ENCODE measurements around the gene SPATA13. TPM values are rescaled to one million over a fixed set of nuclear protein-coding genes. Genes with fewer than 3 reads are reported as not detected.

The SPATA13 gene
- total RNA-seq, 1 experiment from 2014 or later: 14.1 TPM

GRCh38 chr13:24199016-24199415 is 38.5 kb downstream of the SPATA13 start:
- H2BK20ac ChIP-seq (ENCODE audit: low read depth, low read length, poor library complexity, severe bottlenecking): no peak overlapping the region
- Mint-ChIP-seq H3K4me3 (no peak overlapping the region), H3K27ac (peak overlapping the region in 1 of 3 experiments; percentile 89; a peak in 4 of 7 replicates), H3K36me3 (ENCODE audit: insufficient read depth in 1 of 3, low read depth in 3 of 3) (no peaks in the 10 kb centered on the region; a peak in 1 of 7 replicates), H3K9me3 (no peaks in the 10 kb centered on the region), H3K4me1 (peaks cover 9 to 16% of the 10 kb centered on the region in 2 experiments), H3K27me3 (ENCODE audit: low read depth) (no peaks in the 10 kb centered on the region)
- H4K5ac ChIP-seq (ENCODE audit: insufficient read length, low read depth, low read length): no peak overlapping the region
- H4K8ac ChIP-seq (replicated peaks; ENCODE audit: insufficient read length, low read depth, low read length): no peak overlapping the region
- no peak overlapping the region for H3K27ac ChIP-seq (ENCODE audit: insufficient read length, low read depth, low read length)
- no peak overlapping the region for H2BK12ac ChIP-seq (ENCODE audit: insufficient read length, low read depth, low read length)
- H3K9me3 ChIP-seq (ENCODE audit: control insufficient read depth, low read depth, low read length): no peaks in the 10 kb centered on the region
- no peak overlapping the region for H2BK5ac ChIP-seq (ENCODE audit: insufficient read length, low read length)
- no peak for DNase-seq
- H3K79me1 ChIP-seq (ENCODE audit: insufficient read depth, low read depth, low read length, poor library complexity, severe bottlenecking): no peaks in the 10 kb centered on the region
- no peak overlapping the region for H3K9ac ChIP-seq (ENCODE audit: extremely low read depth, insufficient read length, low read length)
- no peak overlapping the region for H3K56ac ChIP-seq (ENCODE audit: insufficient read length, low read depth, low read length)
- no peak overlapping the region for H2AFZ ChIP-seq (ENCODE audit: low read length)
- no peaks in the 10 kb centered on the region; the same call in 1 of the 2 replicates for H3K4me1 ChIP-seq (ENCODE audit: insufficient read depth, low read length)
- H2BK15ac ChIP-seq (ENCODE audit: low read depth, low read length): no peak overlapping the region
- no peak overlapping the region for H4K91ac ChIP-seq (ENCODE audit: insufficient read length, low read depth, low read length)
- TF ChIP-seq CTCF (conservative IDR thresholded peaks at IDR 0.05): no peak
- H3K27me3 ChIP-seq (ENCODE audit: insufficient read depth, low read length): no peaks in the 10 kb centered on the region
- H2AK5ac ChIP-seq (ENCODE audit: insufficient read length, low read length): no peak overlapping the region
- no peak overlapping the region for H3T11ph ChIP-seq (ENCODE audit: low read length)
- H3K18ac ChIP-seq (ENCODE audit: insufficient read length, low read depth, low read length): no peak overlapping the region
- H3K4ac ChIP-seq (ENCODE audit: low read depth, low read length): no peak overlapping the region
- no peaks in the 10 kb centered on the region for H3K23me2 ChIP-seq (ENCODE audit: insufficient read length, low read depth, low read length, poor library complexity, severe bottlenecking)
- WGBS (ENCODE audit: extremely low coverage, insufficient read length, low lambda C conversion rate): no CpG with 5 or more reads among the region's 9 CpGs
- peaks cover 4% of the 10 kb centered on the region; the same call in 1 of the 2 replicates for H3K79me2 ChIP-seq (ENCODE audit: insufficient read depth, low read length)
- no peaks in the 10 kb centered on the region for H4K20me1 ChIP-seq (ENCODE audit: control insufficient read depth, insufficient read depth, insufficient read length)
- no peak overlapping the region for H2BK120ac ChIP-seq (ENCODE audit: low read depth, low read length, poor library complexity, severe bottlenecking)
- no peak overlapping the region for H3K14ac ChIP-seq (ENCODE audit: insufficient read depth, low read length)
- no peak overlapping the region for H3K4me2 ChIP-seq (ENCODE audit: insufficient read depth, insufficient read length, low read length)
- no peak overlapping the region for H3K23ac ChIP-seq (ENCODE audit: insufficient read length, low read depth, low read length)

Data from H9 (cell line).